Heart right ventricle (tissue), 16 donors: ENCODE results near the gene PTPRS. TPM values are rescaled to one million over a fixed set of nuclear protein-coding genes. Genes with fewer than 3 reads are reported as not detected.

Experiments used
- ATAC-seq, 8 donors: fragments of 200-7000 bp; cut with Tn5 transposase; one replicate each; pipeline ENCODE4 v1.9.1; 2020; ENCODE audit warnings: mild to moderate bottlenecking in 8 of 8, moderate library complexity in 8 of 8, moderate number of reproducible peaks in 1 of 8
- DNase-seq, 2 donors: peaks; one replicate each; pipeline ENCODE4 v3.0.0-alpha.2; 2020
- H3K27ac ChIP-seq, 10 donors: fragments of 200-600 bp; sonication (generic) in 2 of 10; one replicate each; pipeline versions ENCODE4 v1.5.0 to v1.8.0; 2020 to 2022; ENCODE audit warnings: mild to moderate bottlenecking in 3 of 10
- H3K27me3 ChIP-seq, 7 donors: fragments of 200-600 bp; one replicate each; pipeline ENCODE4 v1.8.0; 2021 to 2022; ENCODE audit warnings: mild to moderate bottlenecking in 2 of 7
- H3K36me3 ChIP-seq, 9 donors: fragments of 200-600 bp; sonication (generic) in 1 of 9; one replicate each; pipeline versions ENCODE4 v1.5.0 to v1.8.0; 2020 to 2022; ENCODE audit warnings: mild to moderate bottlenecking in 2 of 9
- H3K4me1 ChIP-seq, 9 donors: fragments of 200-600 bp; sonication (generic) in 1 of 9; one replicate each; pipeline versions ENCODE4 v1.5.0 to v1.8.0; 2020 to 2022; ENCODE audit warnings: mild to moderate bottlenecking in 4 of 9
- H3K4me3 ChIP-seq, 10 donors: fragments of 200-600 bp; sonication (generic) in 2 of 10; one replicate each; pipeline versions ENCODE4 v1.5.0 to v1.8.0; 2020 to 2022; ENCODE audit warnings: mild to moderate bottlenecking in 7 of 10, moderate library complexity in 2 of 10
- H3K9me3 ChIP-seq, 11 donors: fragments of 200-600 bp in 10 of 11; sonication (generic) in 2 of 11; one replicate each; pipeline versions ENCODE4 v1.5.0 to v1.8.0; 2013 to 2022; ENCODE audit warnings: mild to moderate bottlenecking in 2 of 11, control low read depth in 1 of 11, moderate library complexity in 1 of 11
- CTCF ChIP-seq, 9 donors: fragments of 200-600 bp; sonication (generic) in 2 of 9; IDR thresholded peaks; one replicate each; pipeline versions ENCODE4 v1.5.0 to v1.8.0; 2021 to 2022; ENCODE audit warnings: antibody characterized with exemption in 9 of 9, mild to moderate bottlenecking in 5 of 9, moderate library complexity in 1 of 9
- WGBS, 2 donors: extraction: QIAGEN DNeasy Blood & Tissue Kit; methylation state at CpG; one replicate each; pipeline ENCODE4 v1.1.7; 2013; ENCODE audit warnings: inconsistent platforms in 1 of 2; 5-methylcytosine and 5-hydroxymethylcytosine counted together
- intact Hi-C, 10 donors: fragments of 100-400 bp; cut with DNase I; formaldehyde crosslinking; loops; one replicate each; pipeline versions ENCODE4 v1.11.1 to v1.14.2; 2022
- polyA plus RNA-seq, 2 donors: library from polyadenylated mRNA; stranded (reverse); fragments of 200-250 nt; gene quantifications; one replicate each; pipeline ENCODE4 v1.2.3, GENCODE V29; 2013
- total RNA-seq, 10 donors: library from RNA; stranded (reverse); fragmentation: NEBNext Ultra II Directional in 3 of 10; extraction: Animal tissue kit (Norgen Biotek cat#: 25700) in 3 of 10; gene quantifications; one replicate each; pipeline versions ENCODE4 v1.2.1 to v1.2.4, GENCODE V29; 2021 to 2023
- donor health status: Arrhythmogenic right ventricular cardiomyopathy.
- donor health status: ischemic (EF 13 %, LVEDD 7.1; RV severe dilation, severe dysfunction).
- donor health status: healthy with polysubstance abuse.
- donor health status: DM: no; HTN: yes; CAD: no.
- donor health status: DM: no; HTN: no; CAD: no.
- donor health status: ischemic (EF 25% LVEDD 6.9; RV normal size, moderate dysfunction).
- donor health status: ischemic (EF 25% LVEDD 5.7; RV mildly dilated, moderate dysfunction).
- donor health status: healthy.
- donor health status: DM: yes; HTN: yes; CAD: no.
- donor health status: Ischemic cardiomyopathy.
- donor health status: ischemic (EF 35%, LVEDD 5.7; RV mildly dilated, moderate dysfunction).
- donor health status: nonischemic (EF 11% LVEDD 7.7; RV severe dilation, severe dysfunction).
- donor health status: DM: yes; HTN: yes; CAD: no.
- donor health status: PGD.
- donor health status: ischemic (EF 29% LVEDD 5.4; RV normal size, mild dysfunction).
- donor health status: nonischemic (EF 23%, LVEDD 6.1; RV moderate dilation, normal function).

The PTPRS gene
- total and polyA plus RNA-seq, 12 donors = 4.9 to 74.7 (median 29.4) TPM

- Histone ChIP-seq H3K4me1 (no peaks in the 10 kb centered on the region), H3K27me3 (peaks cover 0 to 18% (median 11%) of the 10 kb centered on the region in 7 donors), H3K4me3 (no peak overlapping the region), H3K9me3 (peaks cover 0 to 6% (median 0%) of the 10 kb centered on the region in 11 donors), H3K27ac (no peak overlapping the region), H3K36me3 (no peaks in the 10 kb centered on the region)
- DNase-seq = no peak
- WGBS, 2 donors = 96 to 98% methylated on average over 8 of the region's 8 CpGs
- TF ChIP-seq CTCF (IDR thresholded peaks at IDR 0.05) = no peak
- no peak for ATAC-seq
- intact Hi-C loops = loop anchor here in 1 of 10 donors (2.0 kb wide), 1 partner anchor 27 kb away; no protein-coding TSS in a partner anchor
Observed at GRCh38 chr19:5312058-5312457, 28.6 kb downstream of the PTPRS start.

GRCh38 chr19:5309438-5310204 is 31.0 kb downstream of the PTPRS start:
- Histone ChIP-seq H3K4me3 (no peak overlapping the region), H3K36me3 (no peaks in the 10 kb centered on the region), H3K4me1 (no peaks in the 10 kb centered on the region), H3K27ac (no peak overlapping the region), H3K9me3 (peaks cover 0 to 6% (median 0%) of the 10 kb centered on the region in 11 donors), H3K27me3 (peaks cover 0 to 23% (median 11%) of the 10 kb centered on the region in 7 donors)
- 66 to 73% methylated on average over 17 of the region's 17 CpGs for WGBS, 2 donors
- DNase-seq (no peak), ATAC-seq (peak in 3 of 8 donors; percentile 6 to 43 (median 32))
- intact Hi-C loops = no loop called here
- TF ChIP-seq CTCF (IDR thresholded peaks at IDR 0.05) = no peak

DNA sequence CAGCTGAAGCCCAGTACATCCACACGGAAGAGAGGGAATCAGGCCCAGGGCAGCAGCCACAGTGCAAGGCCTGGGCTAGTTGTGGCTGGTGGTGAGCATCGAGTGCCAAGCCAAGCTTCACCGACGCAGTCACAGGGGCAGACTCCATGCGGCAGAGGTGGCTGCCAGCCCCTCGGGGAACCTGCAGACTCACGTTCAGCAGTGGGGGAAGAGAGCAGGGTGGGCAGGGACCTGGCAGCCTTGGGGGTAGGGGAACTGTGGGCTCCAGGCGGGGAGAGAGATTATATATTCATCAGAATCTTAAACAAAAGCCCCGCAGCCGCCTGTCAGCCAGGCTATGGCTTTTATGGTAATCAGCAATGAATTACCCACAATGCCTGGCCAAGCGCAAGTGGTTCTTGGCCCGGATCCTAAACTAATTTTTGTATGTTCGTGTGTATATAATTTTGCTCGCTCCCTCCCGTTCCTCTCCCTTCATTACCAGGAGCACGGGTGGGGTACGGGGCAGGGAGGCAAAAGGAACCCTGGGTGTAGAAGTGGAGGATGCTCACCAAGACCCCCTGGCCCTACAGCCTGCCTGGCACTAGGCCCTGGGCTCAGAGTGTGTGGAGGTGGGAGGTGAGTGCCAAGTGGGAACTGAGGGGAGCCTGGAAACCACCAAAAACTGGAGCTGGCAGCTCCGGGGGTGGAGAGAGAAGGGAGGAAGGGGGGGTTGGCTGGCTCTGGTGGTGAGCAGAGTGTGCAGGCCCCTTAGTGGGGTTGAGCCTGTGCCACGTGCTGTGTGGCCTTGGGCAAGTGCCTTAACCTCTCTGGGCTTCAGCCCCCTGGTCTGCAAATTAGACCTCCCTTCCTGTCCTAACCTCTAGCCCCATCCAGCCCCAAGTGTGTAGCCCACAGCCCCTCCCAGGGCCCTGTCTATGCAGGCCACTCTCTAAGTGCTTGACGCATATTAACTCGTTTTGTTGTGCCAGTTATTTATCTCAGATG is 31.9 kb downstream of the PTPRS start:
- Histone ChIP-seq H3K4me3 (peak overlapping the region in 4 of 10 donors; percentile 13 to 21 (median 16)), H3K4me1 (no peaks in the 10 kb centered on the region), H3K27ac (peak overlapping the region in 6 of 10 donors; percentile 53 to 63 (median 56)), H3K36me3 (no peaks in the 10 kb centered on the region), H3K27me3 (peaks cover 0 to 25% (median 6%) of the 10 kb centered on the region in 7 donors), H3K9me3 (peaks cover 0 to 6% (median 0%) of the 10 kb centered on the region in 11 donors)
- peak; percentile 54 to 66 for DNase-seq
- 61 to 66% methylated on average over 21 of the region's 21 CpGs for WGBS, 2 donors
- ATAC-seq = peak; percentile 77 to 89 (median 81)
- no peak for TF ChIP-seq CTCF (IDR thresholded peaks at IDR 0.05)
- intact Hi-C loops = no loop called here

- Histone ChIP-seq H3K4me1 (no peaks in the 10 kb centered on the region), H3K36me3 (no peaks in the 10 kb centered on the region), H3K27me3 (peaks cover 0 to 20% (median under 1%) of the 10 kb centered on the region in 7 donors), H3K9me3 (peaks cover 0 to 6% (median 0%) of the 10 kb centered on the region in 11 donors), H3K27ac (no peak overlapping the region), H3K4me3 (no peak overlapping the region)
- WGBS, 2 donors = 94 to 97% methylated on average over 19 of the region's 19 CpGs
- intact Hi-C loops = no loop called here
- TF ChIP-seq CTCF (IDR thresholded peaks at IDR 0.05) = no peak
- DNase-seq (no peak), ATAC-seq (no peak)
Observed at GRCh38 chr19:5307655-5308054, 33.0 kb downstream of the PTPRS start.
